GM08714 (cell line): ENCODE measurements around the gene SETBP1.

Source experiments
- H3K4me3 ChIP-seq: fragments of 200-500 bp; sonication (Bioruptor generic); 2 replicates; pipeline ENCODE4 v1.5.1; 2014; ENCODE audit warnings: mild to moderate bottlenecking, low read length, inconsistent platforms
- ZNF274 ChIP-seq: IDR thresholded peaks from 2 replicates; pipeline ENCODE4 v1.6.1; 2012; ENCODE audit warnings: mild to moderate bottlenecking, low read depth, low read length

Gene SETBP1

DNA sequence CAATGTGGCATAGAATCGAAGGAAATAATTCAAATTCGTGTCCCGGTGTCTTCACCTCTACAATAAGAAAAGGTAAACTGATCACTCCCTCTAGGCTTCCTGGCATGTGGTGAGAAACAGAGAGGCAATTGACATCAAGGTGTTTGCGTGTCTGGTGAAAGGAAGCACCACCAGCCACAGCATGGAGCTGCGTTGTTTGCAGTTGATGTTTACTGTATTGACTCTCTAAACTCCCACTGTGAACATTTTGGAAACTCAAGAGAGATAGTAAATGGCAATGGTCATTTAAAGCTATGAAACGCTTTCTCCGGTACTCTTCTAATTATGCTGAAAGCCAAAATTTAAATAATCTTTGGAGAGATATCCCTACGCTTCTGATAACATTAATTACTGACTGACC is 82.6 kb downstream of the SETBP1 start:
- H3K4me3 ChIP-seq = no peak overlapping the region
- TF ChIP-seq ZNF274 = no peak

DNA sequence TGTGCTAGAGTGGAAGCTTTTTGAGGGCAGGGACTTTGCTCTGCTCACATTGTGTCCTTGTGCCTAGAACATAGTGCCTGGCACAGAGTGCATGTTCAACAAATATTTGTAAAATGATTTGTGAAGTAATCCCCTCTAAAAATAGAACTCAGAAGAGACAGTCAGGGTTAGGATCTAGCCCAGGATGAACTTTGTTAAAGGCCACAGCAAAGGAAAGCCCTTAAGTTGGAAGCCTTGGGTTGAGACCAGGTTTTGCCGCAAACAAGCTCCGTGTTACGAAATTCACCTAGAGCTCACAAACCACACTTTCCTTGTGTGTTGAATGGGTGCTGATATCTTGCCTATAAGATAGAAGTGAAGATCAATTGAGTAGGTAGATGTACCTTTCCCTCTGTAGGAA is 84.2 kb downstream of the SETBP1 start:
- TF ChIP-seq ZNF274 = no peak
- H3K4me3 ChIP-seq = no peak overlapping the region

DNA sequence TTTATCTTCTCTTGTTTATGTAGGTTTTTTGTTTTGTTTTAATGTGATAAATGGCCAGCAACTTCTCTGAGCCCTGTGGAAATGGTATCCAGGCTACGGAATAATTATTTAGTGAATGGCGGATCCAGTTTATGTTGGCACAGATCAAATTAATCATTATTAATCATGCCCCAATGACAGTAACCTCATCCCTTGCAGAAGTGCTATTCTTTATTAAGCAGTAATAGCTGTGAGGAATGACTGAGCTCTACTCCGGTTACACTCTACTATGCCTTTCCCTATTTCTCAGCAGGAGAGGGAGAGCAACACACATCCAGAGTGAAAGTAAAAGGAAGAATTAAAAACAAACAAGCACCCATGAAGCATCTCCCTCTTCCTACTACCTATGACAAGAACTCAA is 84.8 kb downstream of the SETBP1 start:
- no peak for TF ChIP-seq ZNF274
- no peak overlapping the region for H3K4me3 ChIP-seq

DNA sequence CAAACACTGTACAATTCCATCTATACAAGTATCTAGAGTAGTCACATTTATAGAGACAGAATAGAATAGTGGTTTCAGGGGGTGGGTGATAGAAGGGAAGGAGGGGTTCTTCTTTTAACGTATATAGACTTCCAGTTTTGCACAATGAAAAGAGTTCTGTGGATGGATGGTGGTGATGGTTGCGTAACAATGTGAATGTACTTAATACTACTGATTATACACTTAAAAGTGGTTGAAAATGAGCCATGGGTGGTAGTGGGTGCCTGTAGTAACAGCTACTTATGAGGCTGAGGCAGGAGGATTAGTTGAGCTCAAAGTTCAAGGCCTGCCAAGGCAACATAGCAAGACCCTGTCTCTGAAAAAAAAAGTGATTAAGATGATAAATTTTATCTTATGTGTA is 85.8 kb downstream of the SETBP1 start:
- H3K4me3 ChIP-seq = no peak overlapping the region
- no peak for TF ChIP-seq ZNF274

DNA sequence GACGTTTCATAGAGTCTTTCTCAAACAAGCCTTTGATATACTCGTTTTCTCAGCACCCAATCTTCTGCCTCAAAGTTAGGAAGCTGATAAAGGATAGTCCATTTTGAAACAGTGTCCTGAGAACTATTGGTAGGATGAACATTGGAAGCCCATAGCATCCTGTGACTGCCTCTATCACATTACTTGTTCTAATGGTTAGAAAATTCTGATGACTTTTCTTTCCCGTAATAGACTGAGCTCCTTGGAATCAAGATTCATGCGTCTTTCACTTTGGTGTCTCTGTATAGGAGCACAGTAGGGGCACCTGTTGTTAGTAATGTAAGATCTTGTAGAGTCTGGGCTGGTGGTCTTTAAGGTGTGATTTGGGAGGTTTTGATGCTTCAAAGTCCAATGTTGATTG is 87.1 kb downstream of the SETBP1 start:
- H3K4me3 ChIP-seq = no peak overlapping the region
- TF ChIP-seq ZNF274 = no peak

DNA sequence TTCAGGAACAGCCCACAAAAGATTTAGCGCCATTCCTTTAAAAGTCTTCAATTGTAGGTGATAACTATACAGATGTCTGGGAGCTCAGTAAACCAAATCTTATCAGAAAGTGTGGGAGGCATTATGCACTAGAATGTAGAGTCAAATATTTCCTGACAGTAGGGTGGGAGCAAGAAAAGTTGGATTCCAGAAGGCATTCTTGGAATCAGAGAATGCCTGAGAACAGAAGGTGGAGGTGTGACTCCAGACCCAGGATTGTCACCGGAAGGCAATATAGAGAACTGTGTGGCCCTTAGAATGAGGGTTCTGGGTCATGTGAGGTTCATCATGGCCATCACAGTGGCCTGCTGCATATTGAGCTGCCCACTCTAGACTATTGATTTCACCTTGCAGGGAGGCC is 90.0 kb downstream of the SETBP1 start:
- H3K4me3 ChIP-seq = no peak overlapping the region
- no peak for TF ChIP-seq ZNF274

DNA sequence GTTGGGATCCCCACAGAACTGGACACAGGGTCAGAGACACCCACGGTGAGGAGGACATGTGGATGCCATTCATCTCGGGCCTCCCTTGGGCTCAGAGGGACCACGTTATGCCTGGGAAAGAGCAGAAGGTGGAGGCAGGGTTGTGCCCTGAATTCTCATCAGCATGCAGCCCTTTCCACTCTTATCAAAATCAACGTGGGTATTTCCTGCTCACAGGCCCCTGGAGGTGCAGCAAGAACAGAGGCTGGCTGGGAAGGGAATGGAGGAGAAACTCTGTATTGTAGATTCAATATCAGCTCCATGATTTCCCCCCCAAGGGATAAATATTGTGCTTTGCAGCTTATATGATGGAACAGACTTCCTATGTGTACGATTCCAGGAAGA is 90.9 kb downstream of the SETBP1 start:
- no peak for TF ChIP-seq ZNF274

DNA sequence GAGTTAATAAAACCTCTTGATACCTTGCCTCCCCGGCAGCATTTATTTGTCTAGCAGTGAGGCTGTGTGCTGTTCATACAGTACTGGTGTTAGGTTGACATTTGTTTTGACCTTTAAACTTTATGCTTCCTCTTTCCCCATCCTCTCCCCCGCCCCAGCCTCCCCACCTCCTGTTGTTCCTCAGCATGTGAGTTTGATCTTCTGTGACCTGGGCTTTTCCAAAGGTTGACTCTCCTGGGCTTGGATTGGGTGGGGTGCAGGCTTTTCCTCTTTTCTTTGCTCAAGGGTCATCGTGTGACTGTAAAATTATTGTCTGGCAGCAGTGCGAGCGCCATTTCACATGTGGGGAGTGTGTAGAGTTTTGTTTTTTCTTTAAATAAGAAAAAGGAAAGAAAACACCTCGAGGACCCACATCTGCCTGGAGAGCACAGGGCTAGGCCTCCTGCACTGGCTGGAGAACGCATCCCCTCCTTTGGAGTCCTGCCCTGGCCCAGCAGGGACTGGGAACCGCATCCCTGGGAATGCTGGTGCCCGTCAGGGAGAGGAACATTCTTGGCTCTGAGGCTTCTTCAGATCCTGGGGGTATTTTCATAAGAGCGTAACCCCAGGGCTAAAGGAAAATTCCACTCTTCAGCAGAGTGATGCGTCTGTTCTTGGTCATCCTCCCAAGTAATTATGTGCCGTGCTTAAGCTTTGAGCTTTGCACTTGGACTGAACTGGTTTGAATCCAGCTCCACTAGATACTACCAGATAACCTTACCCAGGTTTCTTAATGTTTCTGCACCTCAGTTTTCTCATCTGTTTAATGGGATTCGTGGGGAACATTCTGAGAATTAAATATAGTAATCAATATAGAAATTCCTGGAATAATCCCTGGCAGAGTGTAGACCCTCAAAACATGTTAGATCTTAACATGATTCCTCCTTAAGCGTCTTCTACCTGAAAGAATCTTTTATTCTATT is 91.5 kb downstream of the SETBP1 start:
- no peak overlapping the region for H3K4me3 ChIP-seq
- no peak for TF ChIP-seq ZNF274

More for the DNA sequence above, 90.9 kb downstream of the SETBP1 start:
- no peak overlapping the region for H3K4me3 ChIP-seq

DNA sequence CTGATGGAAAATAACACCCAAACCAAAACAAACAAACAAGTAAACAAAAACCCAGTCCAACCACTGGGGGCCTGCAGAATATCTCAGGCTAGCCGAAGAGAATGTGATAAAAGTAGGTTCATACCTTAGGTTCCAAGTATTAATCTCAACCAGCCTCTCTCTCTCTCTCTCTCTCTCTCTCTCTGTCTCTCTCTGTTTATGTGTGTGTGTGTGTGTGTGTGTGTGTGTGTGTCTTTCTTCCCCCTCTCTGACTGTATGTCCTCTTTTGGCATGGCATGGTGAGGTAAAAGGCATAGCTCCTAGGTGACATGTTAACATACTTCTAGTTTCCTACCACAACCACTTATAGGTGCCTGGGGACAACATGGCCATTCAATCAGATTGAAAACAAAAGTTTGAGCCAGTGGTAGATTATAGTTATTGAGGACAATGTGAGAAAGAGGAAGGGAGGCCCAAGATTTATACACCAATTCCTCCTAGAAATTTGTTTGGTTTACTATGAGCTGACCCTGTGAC is 93.0 kb downstream of the SETBP1 start:
- TF ChIP-seq ZNF274 = no peak
- H3K4me3 ChIP-seq = no peak overlapping the region

DNA sequence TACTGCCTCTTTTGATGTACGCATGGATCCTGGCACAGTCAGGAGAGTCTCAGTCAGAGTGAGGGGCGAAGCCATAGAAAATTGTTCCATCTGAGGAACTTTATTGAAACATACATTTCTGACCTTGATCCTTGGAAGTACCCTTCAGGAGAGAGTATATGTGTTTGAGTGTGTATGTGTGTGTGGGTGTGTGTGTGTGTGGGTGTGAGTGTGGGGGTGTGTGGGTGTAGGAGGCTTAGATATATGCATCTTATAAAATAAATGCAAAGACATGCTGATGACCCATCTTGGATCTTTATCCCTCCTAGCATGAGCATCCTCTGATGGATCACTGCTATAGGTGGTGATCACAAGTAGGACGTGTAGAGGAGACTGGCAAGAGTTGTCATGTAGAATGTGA is 93.5 kb downstream of the SETBP1 start:
- no peak for TF ChIP-seq ZNF274
- no peak overlapping the region for H3K4me3 ChIP-seq

DNA sequence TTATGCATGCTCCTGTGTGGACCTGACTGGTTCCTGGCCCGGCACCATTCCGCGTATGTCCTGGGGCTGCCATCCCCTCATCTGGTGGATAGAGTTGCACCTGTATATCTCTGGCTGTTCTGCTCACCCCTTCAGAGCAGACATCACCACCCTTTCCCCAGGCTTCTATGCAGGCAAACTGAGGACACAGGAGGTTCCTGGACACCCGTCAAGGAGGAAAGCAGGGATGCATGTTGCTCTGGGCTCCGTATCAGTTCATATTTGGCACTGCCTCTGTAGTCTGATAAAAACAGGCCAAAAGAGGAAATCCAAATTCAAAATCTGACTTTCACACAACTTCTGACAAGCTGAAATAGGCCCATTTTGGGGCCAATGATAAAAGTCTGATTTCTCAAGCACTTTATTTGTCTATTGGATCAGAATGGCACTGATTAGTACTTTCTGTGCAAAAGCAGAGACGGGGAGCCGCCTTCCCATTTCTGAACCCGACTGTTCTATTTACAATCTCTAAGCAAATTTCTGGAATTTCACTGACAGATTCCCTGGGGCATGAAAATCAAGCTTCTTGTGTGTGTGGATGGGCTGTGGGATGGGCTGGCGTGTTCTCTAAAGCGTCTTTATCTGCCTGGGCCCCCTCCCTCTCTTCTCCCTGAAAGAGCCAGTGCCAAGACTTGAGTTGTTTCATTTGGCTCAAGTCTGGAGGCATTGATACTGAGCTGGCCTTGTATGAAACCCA is 96.9 kb downstream of the SETBP1 start:
- TF ChIP-seq ZNF274 = no peak
- H3K4me3 ChIP-seq = no peak overlapping the region

DNA sequence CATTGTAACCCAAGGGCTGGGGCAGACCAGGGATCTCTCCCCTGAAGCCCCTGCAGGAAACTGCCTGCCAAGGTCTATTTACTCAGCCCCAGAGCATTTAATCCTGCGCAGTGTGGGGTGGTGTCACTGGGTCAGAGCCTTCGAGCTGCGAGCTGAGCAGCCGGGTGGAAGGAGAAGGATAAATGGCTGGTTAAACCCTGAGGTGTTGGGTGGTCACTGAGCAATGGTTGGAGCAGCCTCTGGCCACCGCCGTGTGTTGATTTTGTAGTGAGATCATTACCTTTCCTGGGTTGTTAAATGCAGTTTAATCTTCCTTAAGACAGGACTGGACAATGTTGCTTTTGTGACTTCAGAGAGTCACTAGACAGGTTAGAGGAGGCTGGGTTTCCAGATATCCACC is 98.1 kb downstream of the SETBP1 start:
- no peak overlapping the region for H3K4me3 ChIP-seq
- TF ChIP-seq ZNF274 = no peak

DNA sequence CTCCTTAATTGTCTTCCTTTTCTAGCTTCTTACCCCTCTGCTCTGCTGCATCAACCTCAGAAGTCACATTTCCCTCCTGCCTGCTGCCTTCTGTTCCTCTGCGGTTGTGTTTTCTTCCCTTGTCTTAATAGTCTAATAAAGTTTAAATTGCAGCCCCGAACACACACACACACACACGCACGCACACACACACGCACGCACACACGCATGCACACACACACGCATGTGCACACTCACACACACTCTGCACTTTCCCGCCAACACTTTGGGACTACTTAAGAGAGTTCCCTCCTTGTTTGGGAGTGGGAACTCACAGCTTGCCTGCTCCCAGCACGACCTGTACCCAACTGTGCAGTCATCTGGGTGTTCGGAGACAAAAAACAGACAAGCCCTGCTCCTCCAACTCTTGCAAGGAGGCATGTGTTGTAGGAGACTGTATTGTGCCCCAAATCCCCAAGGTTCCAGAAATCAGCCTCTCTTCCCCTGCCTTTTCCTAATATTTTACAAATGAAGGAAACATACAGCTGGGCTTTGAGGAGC is 99.1 kb downstream of the SETBP1 start:
- H3K4me3 ChIP-seq = no peak overlapping the region
- no peak for TF ChIP-seq ZNF274

DNA sequence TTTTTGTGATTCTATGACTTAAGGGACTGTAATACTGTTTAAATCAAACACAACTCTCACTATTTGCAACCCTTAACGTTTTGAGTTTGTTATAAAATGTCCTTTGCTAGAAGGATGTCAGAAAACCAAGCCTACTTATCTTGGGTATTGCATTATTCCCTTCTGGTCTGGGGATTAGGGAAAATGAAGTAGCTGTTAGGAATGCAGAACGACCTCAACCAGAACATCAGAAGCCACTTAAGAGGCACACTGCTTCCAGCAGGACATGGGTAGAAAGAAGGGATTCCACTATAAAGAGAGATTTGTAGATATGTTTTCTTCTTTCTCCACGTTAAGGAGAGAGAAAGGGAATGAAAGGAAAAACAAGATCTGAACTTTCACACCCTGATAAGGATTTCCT is 101.2 kb downstream of the SETBP1 start:
- H3K4me3 ChIP-seq = no peak overlapping the region
- no peak for TF ChIP-seq ZNF274

DNA sequence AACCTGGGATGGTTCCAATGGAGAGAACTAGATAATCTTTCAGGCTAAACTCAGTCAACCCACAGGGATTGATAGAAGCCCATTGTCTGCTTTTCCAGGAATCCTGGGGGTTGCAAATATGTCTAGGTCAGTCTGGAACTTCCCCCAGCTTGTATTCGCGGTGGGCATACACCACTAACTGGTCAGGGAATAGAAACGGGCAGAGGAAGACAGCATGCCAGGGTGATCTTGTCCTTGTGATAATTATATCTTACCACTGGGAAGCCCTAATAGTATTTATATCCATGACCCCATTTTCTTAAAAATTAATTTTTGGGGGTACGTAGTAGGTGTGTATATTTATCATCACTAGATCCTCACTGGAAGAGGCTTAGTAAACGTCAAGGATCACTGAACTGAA is 101.9 kb downstream of the SETBP1 start:
- no peak for TF ChIP-seq ZNF274
- no peak overlapping the region for H3K4me3 ChIP-seq

DNA sequence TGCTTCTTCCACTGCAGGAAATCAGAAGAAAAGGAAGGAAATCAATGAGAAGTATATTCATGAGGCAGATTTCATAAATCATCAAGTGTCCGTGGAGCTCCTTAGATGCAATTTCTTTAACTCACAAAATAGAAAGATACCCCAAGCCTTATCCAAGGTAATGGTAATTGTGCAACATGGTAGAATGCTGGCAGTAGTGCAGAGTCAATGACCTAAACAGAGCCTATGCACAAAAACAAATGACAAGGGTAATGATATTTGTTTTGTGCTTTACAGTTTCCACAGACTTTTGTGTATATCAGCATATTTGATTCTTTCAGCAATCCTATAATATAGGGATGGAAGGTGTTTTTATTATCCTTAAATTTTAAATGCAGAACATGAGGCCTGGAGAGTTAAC is 102.7 kb downstream of the SETBP1 start:
- no peak for TF ChIP-seq ZNF274
- H3K4me3 ChIP-seq = no peak overlapping the region
